OCI-LY7 (cell line): Measurements from ENCODE around the gene PPM1L. TPM values are rescaled to one million over a fixed set of nuclear protein-coding genes. Genes with fewer than 3 reads are reported as not detected.

Source experiments
- BruUV-seq: library from RNA; stranded (reverse); fragments of 400-500 nt; replicated peaks from 2 replicates; lab custom pipeline; 2021; lab: Mats Ljungman, UMichigan
- CTCF ChIA-PET: fragments of 300-600 bp; sonication (Branson Sonifier 250); formaldehyde crosslinking; loops from one replicate; lab custom pipeline; 2022; ENCODE audit warnings: antibody characterized with exemption; ENCODE audit not compliant: unreplicated experiment; lab: Charles Lee
- POLR2A ChIA-PET: fragments of 300-600 bp; sonication (Branson Sonifier 250); formaldehyde crosslinking; loops from one replicate; lab custom pipeline; 2022; ENCODE audit warnings: antibody characterized with exemption; lab: Charles Lee
- DNase-seq: peaks from one replicate; pipeline ENCODE4 v3.0.0-alpha.2; 2015; ENCODE audit warnings: low spot score
- H2AFZ ChIP-seq: fragments of 200-600 bp; sonication (generic), shearing (Covaris generic); 2 replicates; pipeline ENCODE4 v1.6.1; 2014; ENCODE audit warnings: mild to moderate bottlenecking, antibody characterized with exemption, low read length, moderate library complexity
- H3K27ac ChIP-seq: fragments of 200-600 bp; sonication (generic); 2 replicates; pipeline ENCODE4 v1.5.1; 2014; ENCODE audit warnings: mixed run types, low read depth, mild to moderate bottlenecking, moderate library complexity, low read length, inconsistent platforms; ENCODE audit not compliant: poor library complexity, severe bottlenecking
- H3K36me3 ChIP-seq: fragments of 200-600 bp; sonication (generic); 2 replicates; pipeline ENCODE4 v1.6.1; 2014; ENCODE audit warnings: mild to moderate bottlenecking, antibody characterized with exemption, low read length, moderate library complexity, mixed read lengths; ENCODE audit not compliant: insufficient read depth
- H3K4me1 ChIP-seq: fragments of 200-600 bp; sonication (generic); 2 replicates; pipeline ENCODE4 v1.5.1; 2014; ENCODE audit warnings: mild to moderate bottlenecking, low read length; ENCODE audit not compliant: insufficient read depth, poor library complexity, severe bottlenecking
- H3K4me2 ChIP-seq: fragments of 200-600 bp; sonication (generic); 2 replicates; pipeline ENCODE4 v1.6.1; 2014; ENCODE audit warnings: mild to moderate bottlenecking, low read length
- H3K4me3 ChIP-seq: fragments of 200-600 bp; sonication (generic); 2 replicates; pipeline ENCODE4 v1.5.1; 2014; ENCODE audit warnings: mild to moderate bottlenecking, low read depth, low read length; ENCODE audit not compliant: poor library complexity, severe bottlenecking
- H3K79me2 ChIP-seq: fragments of 200-600 bp; sonication (generic); 2 replicates; pipeline ENCODE4 v1.6.1; 2016; ENCODE audit warnings: low read depth, mild to moderate bottlenecking, low read length, moderate library complexity, mixed read lengths; ENCODE audit not compliant: insufficient read depth
- H3K9me2 ChIP-seq: fragments of 200-600 bp; sonication (generic); 2 replicates; pipeline ENCODE4 v1.6.1; 2016; ENCODE audit warnings: mild to moderate bottlenecking, low read length, mixed read lengths; ENCODE audit not compliant: insufficient read depth
- H3K9me3 ChIP-seq: fragments of 200-600 bp; sonication (generic); 2 replicates; pipeline ENCODE4 v1.6.1; 2014; ENCODE audit warnings: mild to moderate bottlenecking, mixed run types, low read length, mixed read lengths
- H4K20me1 ChIP-seq: fragments of 200-600 bp; sonication (generic); 2 replicates; pipeline ENCODE4 v1.6.1; 2014; ENCODE audit warnings: mild to moderate bottlenecking, antibody characterized with exemption, low read length, moderate library complexity, mixed read lengths; ENCODE audit not compliant: insufficient read depth
- EZH2phosphoT487 ChIP-seq: fragments of 200-600 bp; sonication (generic); IDR thresholded peaks from 2 replicates; pipeline ENCODE4 v1.6.1; 2018; ENCODE audit warnings: low read depth, borderline replicate concordance, mild to moderate bottlenecking, mixed run types, antibody characterized with exemption, low read length, moderate library complexity, mixed read lengths
- intact Hi-C: fragments of 100-400 bp; cut with micrococcal nuclease; formaldehyde crosslinking; loops from one replicate; pipeline ENCODE4 v1.10.0; 2022; ENCODE audit not compliant: unreplicated experiment
- total RNA-seq, 2 experiments: library from RNA; depleted of rRNA in 1 of 2; stranded (reverse); fragments of >200 nt in 1 of 2; shearing (Covaris generic) in 1 of 2; gene quantifications; 2 replicates each; pipeline ENCODE4 v1.2.3, GENCODE V29; 2014 to 2022
- TF ChIP-seq, protein P1 (sequence below): fragments of 200-600 bp; sonication (generic); conservative IDR thresholded peaks from 2 replicates; pipeline ENCODE4 v1.5.1; 2014; ENCODE audit warnings: mild to moderate bottlenecking, antibody characterized with exemption, low read length, moderate library complexity, mixed read lengths

Gene PPM1L
- total RNA-seq, 2 experiments from 2014 or later, result 10.3 to 14.7 TPM

DNA sequence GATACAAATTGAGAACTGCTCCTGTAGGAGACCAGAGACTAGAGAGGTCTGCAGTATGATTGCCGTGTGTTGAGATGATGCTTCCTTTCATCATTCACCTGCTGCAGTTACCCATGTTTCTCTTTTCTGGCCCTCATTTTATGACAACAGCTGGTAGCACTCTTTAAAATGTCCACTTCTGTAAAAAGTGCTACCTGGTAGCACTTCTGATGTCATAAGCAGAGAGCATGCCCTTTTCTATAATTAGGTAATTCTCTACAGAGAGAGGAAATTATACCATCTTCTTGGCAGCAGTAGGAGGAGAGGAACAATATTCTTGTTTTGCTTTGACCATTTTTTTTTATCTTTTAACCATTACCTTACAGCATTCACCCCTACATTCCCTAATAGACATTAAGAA lies 123.8 kb downstream of the PPM1L start:
- intact Hi-C loops, result no loop called here
- Histone ChIP-seq H3K4me2 (no peak overlapping the region), H4K20me1 (no peaks in the 10 kb centered on the region), H3K79me2 (no peaks in the 10 kb centered on the region), H2AFZ (no peak overlapping the region), H3K9me2 (no peaks in the 10 kb centered on the region), H3K4me3 (no peak overlapping the region), H3K4me1 (no peaks in the 10 kb centered on the region), H3K27ac (no peak overlapping the region), H3K36me3 (no peaks in the 10 kb centered on the region), H3K9me3 (no peaks in the 10 kb centered on the region)
- DNase-seq, result no peak
- CTCF ChIA-PET, result no interaction called here
- TF ChIP-seq, protein P1, sequence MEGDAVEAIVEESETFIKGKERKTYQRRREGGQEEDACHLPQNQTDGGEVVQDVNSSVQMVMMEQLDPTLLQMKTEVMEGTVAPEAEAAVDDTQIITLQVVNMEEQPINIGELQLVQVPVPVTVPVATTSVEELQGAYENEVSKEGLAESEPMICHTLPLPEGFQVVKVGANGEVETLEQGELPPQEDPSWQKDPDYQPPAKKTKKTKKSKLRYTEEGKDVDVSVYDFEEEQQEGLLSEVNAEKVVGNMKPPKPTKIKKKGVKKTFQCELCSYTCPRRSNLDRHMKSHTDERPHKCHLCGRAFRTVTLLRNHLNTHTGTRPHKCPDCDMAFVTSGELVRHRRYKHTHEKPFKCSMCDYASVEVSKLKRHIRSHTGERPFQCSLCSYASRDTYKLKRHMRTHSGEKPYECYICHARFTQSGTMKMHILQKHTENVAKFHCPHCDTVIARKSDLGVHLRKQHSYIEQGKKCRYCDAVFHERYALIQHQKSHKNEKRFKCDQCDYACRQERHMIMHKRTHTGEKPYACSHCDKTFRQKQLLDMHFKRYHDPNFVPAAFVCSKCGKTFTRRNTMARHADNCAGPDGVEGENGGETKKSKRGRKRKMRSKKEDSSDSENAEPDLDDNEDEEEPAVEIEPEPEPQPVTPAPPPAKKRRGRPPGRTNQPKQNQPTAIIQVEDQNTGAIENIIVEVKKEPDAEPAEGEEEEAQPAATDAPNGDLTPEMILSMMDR, result no peak
- no peak for TF ChIP-seq EZH2phosphoT487
- POLR2A ChIA-PET, result no interaction called here
- BruUV-seq, result no TSS peak

- H3K9me3 ChIP-seq, result no peaks in the 10 kb centered on the region
- H4K20me1 ChIP-seq, result no peaks in the 10 kb centered on the region
- no peaks in the 10 kb centered on the region for H3K79me2 ChIP-seq
- H3K4me3 ChIP-seq, result no peak overlapping the region
- no peak overlapping the region for H3K27ac ChIP-seq
- DNase-seq, result no peak
- ChIA-PET POLR2A (no interaction called here), CTCF (no interaction called here)
- TF ChIP-seq, protein P1, result no peak
- TF ChIP-seq EZH2phosphoT487, result no peak
- no peak overlapping the region for H3K4me2 ChIP-seq
- no peaks in the 10 kb centered on the region for H3K4me1 ChIP-seq
- no peaks in the 10 kb centered on the region for H3K9me2 ChIP-seq
- H2AFZ ChIP-seq, result no peak overlapping the region
- intact Hi-C loops, result no loop called here
- BruUV-seq, result no TSS peak
- H3K36me3 ChIP-seq, result no peaks in the 10 kb centered on the region
Measured at GRCh38 chr3:160883373-160883772, 127.3 kb downstream of the PPM1L start.

DNA sequence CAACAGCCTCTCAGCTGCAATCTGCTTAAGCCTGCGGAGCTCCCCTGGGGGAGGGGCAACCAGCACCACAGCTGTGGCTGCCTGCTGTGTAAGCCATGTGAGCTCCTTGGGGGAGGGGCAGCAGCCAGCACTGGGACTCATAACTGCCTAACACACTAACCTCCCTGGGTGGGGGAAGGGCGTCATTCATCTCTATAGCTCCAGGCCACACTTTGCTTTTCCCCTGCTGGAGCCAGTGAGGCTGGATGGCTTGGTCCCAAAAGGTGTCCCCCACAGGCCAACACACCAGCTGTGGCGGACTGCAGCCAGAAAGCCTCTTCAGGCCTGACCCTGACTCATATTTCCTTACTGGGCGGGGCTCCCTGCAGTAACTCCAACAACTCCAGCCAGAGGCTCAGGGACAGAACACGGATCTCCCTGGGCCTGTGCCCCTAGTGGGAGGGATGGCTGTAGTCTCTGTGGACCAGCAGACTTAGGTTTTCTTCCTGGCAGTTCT lies 129.8 kb downstream of the PPM1L start:
- intact Hi-C loops, result no loop called here
- Histone ChIP-seq H3K4me3 (no peak overlapping the region), H3K4me2 (no peak overlapping the region), H3K36me3 (no peaks in the 10 kb centered on the region), H2AFZ (no peak overlapping the region), H4K20me1 (no peaks in the 10 kb centered on the region), H3K9me3 (no peaks in the 10 kb centered on the region), H3K27ac (no peak overlapping the region), H3K9me2 (no peaks in the 10 kb centered on the region), H3K79me2 (no peaks in the 10 kb centered on the region), H3K4me1 (no peaks in the 10 kb centered on the region)
- BruUV-seq, result no TSS peak
- DNase-seq, result no peak
- CTCF ChIA-PET, result no interaction called here
- POLR2A ChIA-PET, result no interaction called here
- no peak for TF ChIP-seq EZH2phosphoT487
- TF ChIP-seq, protein P1, result no peak
